Epithelial cell of proximal tubule (primary cell): ENCODE data around the gene C4orf17. TPM values are rescaled to one million over a fixed set of nuclear protein-coding genes. Genes with fewer than 3 reads are reported as not detected.

ENCODE experiments used
- DNase-seq: peaks from one replicate; pipeline ENCODE4 v3.0.0-alpha.2; 2011; ENCODE audit warnings: low read depth
- H3K4me3 ChIP-seq: 2 replicates; pipeline ENCODE4 v1.5.1; 2011; ENCODE audit warnings: low read depth, mild to moderate bottlenecking, low read length
- CTCF ChIP-seq: conservative IDR thresholded peaks from 2 replicates; pipeline ENCODE4 v1.5.1; 2012; ENCODE audit warnings: low read depth, mild to moderate bottlenecking, low read length
- total RNA-seq: library from RNA; depleted of rRNA; stranded (reverse); fragments of >200 nt; gene quantifications from 2 replicates; pipeline ENCODE4 v1.2.3, GENCODE V29; 2015

Gene C4orf17
- total RNA-seq, 1 donor from 2014 or later: not detected

GRCh38 chr4:99585516-99585915, 74.7 kb downstream of the C4orf17 start:
- no peak overlapping the region for H3K4me3 ChIP-seq
- TF ChIP-seq CTCF: no peak
- no peak for DNase-seq

DNA sequence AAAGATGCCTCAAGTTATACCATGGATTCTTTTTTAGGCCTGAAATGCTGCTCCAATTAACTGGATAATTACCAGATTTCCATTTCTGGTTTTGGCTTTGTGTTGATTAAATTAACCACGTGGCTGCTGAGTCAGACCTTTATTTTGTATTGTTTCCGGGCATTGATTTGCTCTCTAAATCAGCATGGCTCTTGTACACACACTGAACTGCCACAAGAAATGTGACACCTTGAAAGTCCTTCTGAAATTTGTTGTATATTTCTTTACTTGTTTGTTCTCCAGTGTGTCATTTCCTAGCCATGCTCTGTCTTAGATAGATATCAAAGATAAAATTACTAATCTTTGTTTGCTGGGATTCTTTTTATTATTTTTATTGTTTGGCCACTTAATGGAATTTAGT, 75.5 kb downstream of the C4orf17 start:
- TF ChIP-seq CTCF: no peak
- no peak overlapping the region for H3K4me3 ChIP-seq
- no peak for DNase-seq

DNA sequence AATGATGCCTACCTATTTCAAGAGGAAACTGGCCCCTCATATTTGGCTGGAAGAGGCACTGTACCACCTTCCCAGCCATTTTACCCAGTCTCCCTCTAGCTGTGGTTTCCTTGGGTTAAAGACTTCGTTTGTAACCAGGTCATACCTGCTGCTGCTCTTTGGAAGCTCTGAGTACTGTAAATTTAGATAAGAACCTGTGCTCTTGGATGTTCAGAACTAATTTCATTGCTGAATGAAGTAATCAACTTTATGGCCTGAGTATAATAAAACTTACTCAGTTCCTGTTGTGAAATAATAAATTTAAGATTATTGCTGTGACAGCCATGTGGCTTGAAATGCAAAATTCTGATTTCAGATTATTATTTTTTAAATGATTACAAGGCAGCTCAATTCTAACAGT, 76.0 kb downstream of the C4orf17 start:
- TF ChIP-seq CTCF: no peak
- no peak for DNase-seq
- H3K4me3 ChIP-seq: no peak overlapping the region

GRCh38 chr4:99587309-99587708, 76.5 kb downstream of the C4orf17 start:
- no peak overlapping the region for H3K4me3 ChIP-seq
- TF ChIP-seq CTCF: no peak
- DNase-seq: no peak

DNA sequence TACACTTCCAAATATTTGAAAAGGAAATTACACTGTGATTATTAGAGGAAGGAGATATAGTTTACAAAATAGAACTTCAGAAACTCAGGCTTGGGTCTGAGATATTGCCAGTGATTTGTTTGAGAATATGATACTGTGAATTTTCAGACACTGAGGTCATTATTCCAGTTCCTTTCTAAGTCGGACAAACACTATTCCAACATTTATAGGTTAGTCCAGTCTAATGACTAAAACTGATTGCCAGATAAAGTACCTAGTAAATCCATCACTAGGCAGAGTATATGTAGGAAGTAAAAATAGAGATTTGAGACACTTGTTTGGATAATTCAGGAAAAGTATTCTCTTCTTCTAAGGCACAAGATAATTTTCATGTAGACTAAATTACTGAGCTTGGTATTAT, 77.0 kb downstream of the C4orf17 start:
- DNase-seq: no peak
- no peak overlapping the region for H3K4me3 ChIP-seq
- no peak for TF ChIP-seq CTCF

- no peak for DNase-seq
- no peak overlapping the region for H3K4me3 ChIP-seq
- no peak for TF ChIP-seq CTCF
Measured at GRCh38 chr4:99591757-99592156, 80.9 kb downstream of the C4orf17 start.

Other genes starting within 250 kb of the C4orf17 start
- gene ADH1A, start 220.0 kb upstream of the C4orf17 start, total RNA-seq: not detected in 2 replicates
- gene ADH1B, start 189.6 kb upstream of the C4orf17 start, total RNA-seq: not detected in 2 replicates
- not detected in 2 replicates for gene ADH1C, start 158.3 kb upstream of the C4orf17 start, total RNA-seq
- not detected in 2 replicates for gene ADH7, start 75.7 kb upstream of the C4orf17 start, total RNA-seq
- 9.9 and 10.2 TPM in 2 replicates for gene TRMT10A, start 53.0 kb downstream of the C4orf17 start, total RNA-seq
- gene MTTP, start 63.8 kb downstream of the C4orf17 start, total RNA-seq: under 0.01 TPM in 1 of 2 replicates, not detected in the other
- gene C4orf54, start 146.8 kb downstream of the C4orf17 start, total RNA-seq: 0.07 TPM in 1 of 2 replicates, not detected in the other